Fibroblast of the aortic adventitia (primary cell): ENCODE results near the gene TMPRSS6. TPM values are rescaled to one million over a fixed set of nuclear protein-coding genes. Genes with fewer than 3 reads are reported as not detected.

Experiments
- DNase-seq: peaks from one replicate; pipeline ENCODE4 v3.0.0-alpha.2; 2010; ENCODE audit warnings: low read depth
- H3K4me3 ChIP-seq: 2 replicates; pipeline ENCODE4 v1.5.1; 2011; ENCODE audit warnings: low read depth, mild to moderate bottlenecking, control low read depth, low read length, moderate library complexity
- CTCF ChIP-seq: IDR thresholded peaks from 2 replicates; pipeline ENCODE4 v1.5.1; 2011; ENCODE audit warnings: mild to moderate bottlenecking, low read length, control low read depth, inconsistent platforms; ENCODE audit not compliant: insufficient read depth
- total RNA-seq: library from RNA; depleted of rRNA; stranded (reverse); fragments of >200 nt; gene quantifications from 2 replicates; pipeline ENCODE4 v1.2.3, GENCODE V29; 2012; ENCODE audit warnings: low replicate concordance

The TMPRSS6 gene
- total RNA-seq, 1 donor: not detected

- no peak for TF ChIP-seq CTCF
- H3K4me3 ChIP-seq: no peak overlapping the region
- no peak for DNase-seq
Measured at GRCh38 chr22:37048133-37048532, 61.4 kb downstream of the TMPRSS6 start.

GRCh38 chr22:37047006-37047405 is 62.5 kb downstream of the TMPRSS6 start:
- DNase-seq: no peak
- TF ChIP-seq CTCF: no peak
- H3K4me3 ChIP-seq: no peak overlapping the region

GRCh38 chr22:37046589-37046988 is 62.9 kb downstream of the TMPRSS6 start:
- no peak for DNase-seq
- no peak overlapping the region for H3K4me3 ChIP-seq
- TF ChIP-seq CTCF: no peak

- no peak overlapping the region for H3K4me3 ChIP-seq
- TF ChIP-seq CTCF: peak; percentile 64
- peak; percentile 53 for DNase-seq
Measured at GRCh38 chr22:37045958-37046357, 63.6 kb downstream of the TMPRSS6 start.

GRCh38 chr22:37044634-37045625 is 64.6 kb downstream of the TMPRSS6 start:
- no peak for TF ChIP-seq CTCF
- DNase-seq: no peak

DNA sequence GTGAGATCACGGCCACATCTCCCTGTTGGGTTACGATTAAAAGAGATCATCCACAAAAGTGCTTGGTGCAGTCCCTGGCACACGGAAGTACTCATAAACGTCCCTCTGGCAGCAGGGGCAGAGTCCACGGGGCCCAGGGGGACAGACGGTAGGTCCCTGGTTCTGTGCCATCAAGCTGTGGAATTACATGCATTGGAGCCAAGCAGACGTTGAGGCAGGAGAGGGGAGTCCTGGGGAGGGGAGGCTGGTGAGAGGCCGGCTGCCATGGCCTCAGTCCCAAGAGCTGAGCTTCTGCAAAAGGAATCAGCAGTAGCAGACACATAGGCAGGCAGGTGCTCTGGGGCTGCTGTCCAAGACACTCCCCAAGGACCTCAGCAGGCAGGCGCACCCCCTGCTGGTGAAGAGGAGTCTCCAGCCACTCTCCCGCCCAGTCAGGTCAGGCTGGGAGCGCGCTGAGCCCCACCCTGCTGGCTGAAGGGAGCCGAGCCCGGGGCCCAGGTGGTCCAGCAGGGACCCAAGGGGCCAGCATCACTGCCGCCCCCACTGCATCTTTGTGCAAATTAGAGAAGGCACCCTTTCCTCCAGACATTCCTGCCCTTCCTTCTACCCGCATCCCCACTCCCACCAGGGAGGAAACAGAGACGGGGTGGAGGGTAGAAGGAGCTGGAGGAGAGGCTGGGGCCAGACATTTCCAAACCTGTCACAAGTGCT is 65.5 kb downstream of the TMPRSS6 start:
- peak; percentile 61 for TF ChIP-seq CTCF
- peak; percentile 31 for DNase-seq
- no peak overlapping the region for H3K4me3 ChIP-seq

More at GRCh38 chr22:37044634-37045625, 64.6 kb downstream of the TMPRSS6 start:
- H3K4me3 ChIP-seq: no peak overlapping the region
